A204.1 (cell line): ENCODE measurements around the gene SYT1.

Experiments used
- FAIRE-seq: peaks from 2 replicates; lab custom pipeline; 2012; peaks lifted over from hg19 to GRCh38; lab: Jason Lieb, UNC

The SYT1 gene

DNA sequence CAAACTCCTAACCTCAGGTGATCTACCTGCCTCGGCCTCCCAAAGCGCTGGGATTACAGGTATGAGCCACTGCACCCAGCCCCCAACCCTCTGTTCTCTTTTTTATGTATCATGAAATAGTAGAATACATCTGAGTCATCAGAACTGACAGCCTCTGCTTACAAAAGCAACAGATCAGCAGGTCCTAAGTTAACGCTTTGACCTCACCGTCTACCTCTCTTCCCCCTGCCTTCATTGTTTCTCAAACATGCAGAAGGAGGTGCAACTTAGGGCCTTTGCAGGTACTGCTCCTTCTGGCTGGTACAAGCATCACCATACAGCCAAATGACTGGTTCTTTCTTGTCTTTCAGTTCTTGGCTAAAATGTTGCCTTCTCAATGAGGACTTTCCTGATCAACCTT lies 577.0 kb downstream of the SYT1 start:
- no peak for FAIRE-seq

DNA sequence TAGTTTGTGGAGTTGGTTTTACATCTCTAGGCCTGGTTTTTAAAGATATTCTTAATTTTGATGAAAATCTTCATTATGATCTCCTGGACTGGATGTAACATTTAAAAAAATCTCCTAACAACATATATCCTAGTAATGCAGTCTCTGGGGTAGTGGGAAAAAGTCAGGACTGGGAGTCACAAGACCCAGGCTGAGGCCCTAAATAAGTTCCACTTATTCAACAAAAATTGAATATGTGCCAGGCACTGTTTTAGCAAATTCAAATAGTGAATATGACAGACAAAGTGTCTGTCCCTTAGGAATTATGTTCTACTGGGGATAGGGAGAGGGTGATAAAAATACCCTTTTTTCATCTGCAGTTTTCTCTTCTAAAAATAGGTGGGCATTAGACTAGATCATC lies 577.8 kb downstream of the SYT1 start:
- FAIRE-seq: no peak

DNA sequence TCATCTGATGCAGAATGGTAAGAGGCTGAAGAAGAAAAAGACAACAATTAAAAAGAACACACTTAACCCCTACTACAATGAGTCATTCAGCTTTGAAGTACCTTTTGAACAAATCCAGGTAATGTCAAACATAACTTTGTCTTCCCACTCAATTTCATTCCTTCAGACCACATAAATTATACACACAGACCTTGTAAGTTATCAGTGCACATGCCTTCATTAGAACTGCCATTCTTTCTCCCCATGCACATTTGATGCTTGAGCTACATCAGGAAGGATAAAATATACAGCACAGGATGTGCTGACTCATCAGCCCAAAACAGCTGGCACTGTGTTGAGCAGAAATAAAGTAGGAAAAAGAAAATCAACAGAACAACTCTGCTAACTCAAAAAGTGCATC lies 579.5 kb downstream of the SYT1 start:
- FAIRE-seq: no peak

DNA sequence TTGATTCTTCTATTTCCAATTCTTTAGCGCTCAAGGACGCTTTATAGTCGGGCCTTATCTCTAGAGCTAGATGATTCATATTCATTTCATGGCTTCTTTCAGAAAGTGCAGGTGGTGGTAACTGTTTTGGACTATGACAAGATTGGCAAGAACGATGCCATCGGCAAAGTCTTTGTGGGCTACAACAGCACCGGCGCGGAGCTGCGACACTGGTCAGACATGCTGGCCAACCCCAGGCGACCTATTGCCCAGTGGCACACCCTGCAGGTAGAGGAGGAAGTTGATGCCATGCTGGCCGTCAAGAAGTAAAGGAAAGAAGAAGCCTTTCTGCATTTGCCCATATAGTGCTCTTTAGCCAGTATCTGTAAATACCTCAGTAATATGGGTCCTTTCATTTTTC lies 584.2 kb downstream of the SYT1 start:
- no peak for FAIRE-seq

DNA sequence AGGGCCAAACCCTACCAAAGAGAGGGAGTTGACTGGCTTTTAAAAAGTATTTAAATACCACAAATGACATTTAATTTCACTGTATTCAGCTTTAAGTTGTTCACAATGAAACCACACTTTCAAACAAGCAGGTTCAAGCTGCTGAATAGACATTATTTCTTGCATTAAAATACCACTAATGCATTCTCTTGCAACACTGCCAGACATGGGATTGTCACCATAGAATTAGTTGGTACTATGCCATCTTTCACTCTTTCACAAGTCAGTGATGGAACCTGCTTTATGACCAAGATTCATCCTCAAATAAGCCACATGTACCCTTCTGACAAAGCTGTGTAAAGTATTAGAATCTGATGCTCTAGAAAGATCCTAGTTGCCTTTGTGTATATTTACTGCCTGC lies 586.8 kb downstream of the SYT1 start:
- no peak for FAIRE-seq

DNA sequence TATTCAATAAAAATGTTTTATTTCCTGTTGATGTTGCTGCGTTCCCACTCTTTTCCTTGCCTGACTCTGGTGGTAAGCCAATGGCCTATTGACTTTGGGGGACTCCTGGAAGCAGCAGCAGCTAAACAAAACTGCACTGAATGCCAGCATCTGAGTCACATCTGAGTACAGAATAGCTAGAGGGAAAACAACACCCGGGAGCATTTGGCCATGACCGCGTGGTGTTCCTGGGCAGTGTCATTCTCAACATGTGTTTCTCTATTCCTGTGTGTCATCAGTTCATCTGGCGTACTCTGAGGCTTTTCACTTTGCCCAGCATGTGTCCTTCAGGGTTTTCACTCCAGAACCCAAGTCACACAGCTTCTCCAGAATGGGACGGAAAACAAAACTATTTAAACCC lies 587.4 kb downstream of the SYT1 start:
- FAIRE-seq: no peak

DNA sequence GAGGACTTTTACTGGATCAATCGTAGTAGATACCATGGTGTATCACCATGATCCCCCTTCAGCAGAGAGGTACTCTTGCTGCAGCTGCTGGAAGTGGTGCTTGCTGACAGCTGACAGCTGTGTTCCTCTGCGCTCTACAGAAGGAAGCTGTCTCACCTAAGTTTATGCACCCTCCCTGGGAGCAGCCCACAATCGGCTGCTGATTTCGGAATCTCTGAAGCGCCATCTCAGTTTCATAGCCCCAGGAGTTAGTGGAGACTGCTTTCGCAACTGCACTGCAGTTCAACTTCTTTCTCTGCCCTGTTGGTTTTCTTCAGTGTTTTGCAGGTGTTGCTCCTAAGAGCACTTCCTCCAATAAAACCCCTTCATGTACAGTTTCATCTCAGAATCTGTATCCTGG lies 588.3 kb downstream of the SYT1 start:
- FAIRE-seq: no peak

DNA sequence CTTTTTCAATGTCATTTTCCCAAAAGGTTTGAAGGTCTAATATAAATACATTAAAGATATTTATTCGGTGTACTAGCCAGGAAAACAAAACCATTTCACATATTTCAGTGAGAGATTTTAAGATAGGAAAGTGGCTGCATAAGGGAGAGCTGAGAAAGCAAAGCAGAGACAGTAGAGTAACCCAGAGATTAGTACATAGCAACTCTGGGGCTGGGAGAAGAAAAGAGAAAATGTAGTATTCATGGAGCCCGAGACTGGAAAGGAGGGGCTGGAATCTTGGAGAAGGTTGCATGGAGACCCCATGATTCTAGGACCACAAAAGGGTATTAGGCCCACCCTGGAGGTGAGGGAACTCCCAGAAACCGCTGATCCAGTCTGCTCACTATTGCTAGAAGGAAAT lies 589.2 kb downstream of the SYT1 start:
- FAIRE-seq: no peak

DNA sequence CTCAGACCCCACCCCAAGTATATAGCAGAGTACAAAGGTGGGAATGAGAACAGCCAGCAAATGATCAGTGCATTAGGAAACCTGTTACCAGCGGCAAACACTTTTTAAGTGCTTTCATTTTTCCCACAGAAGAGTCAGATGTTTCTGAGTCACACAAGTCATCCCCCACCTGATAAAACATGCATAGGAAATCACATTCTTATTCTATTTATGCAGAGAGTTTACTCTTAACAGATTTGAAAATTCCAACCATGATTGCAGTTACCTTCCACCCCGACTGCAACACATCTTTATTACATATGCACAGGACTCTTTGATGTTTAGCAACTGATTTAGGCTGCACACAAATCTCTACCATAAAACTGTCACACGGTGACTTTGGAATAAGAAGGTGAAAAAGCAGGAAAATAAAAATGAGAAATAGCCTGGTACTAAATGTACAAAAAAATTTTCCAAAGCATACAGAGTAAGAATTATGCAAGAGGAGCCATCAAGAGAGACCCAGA lies 589.8 kb downstream of the SYT1 start:
- FAIRE-seq: no peak

DNA sequence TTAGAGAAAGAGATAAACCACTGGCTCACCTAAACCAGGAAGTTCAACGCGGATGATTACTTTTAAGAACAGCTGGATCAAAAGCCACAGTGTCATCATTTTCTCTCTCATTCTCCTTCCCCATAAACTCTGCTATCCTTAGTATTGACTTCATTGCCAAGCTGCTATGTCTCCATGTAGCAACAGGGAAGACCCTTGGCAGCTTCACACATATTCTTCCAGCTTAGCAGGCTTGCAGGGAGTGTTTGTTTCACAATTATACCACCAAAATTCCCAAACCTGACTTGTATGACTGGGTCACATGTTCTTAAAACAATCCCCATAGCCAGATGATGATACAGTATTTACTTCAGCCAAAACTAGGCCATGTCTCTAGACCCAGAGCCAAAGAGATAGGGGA lies 590.7 kb downstream of the SYT1 start:
- FAIRE-seq: no peak

DNA sequence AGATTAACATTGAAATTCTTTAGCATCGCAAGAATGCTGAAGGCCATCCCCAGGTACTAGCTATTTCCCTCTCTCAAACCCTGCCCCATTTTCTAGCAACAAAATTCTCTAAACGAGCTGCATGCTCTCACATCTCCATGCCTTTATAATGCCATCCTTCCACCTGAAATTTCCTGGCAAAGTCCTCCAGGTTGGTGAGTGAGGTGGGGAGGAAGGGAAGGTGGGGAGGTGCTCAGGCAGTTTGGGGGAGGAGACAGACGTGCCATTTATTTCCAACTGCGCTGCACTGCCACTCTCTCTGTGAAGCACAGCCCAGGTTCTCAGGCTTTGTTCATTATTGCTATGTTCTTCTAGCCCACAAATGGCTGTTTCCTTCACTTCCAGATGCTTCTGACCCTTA lies 617.7 kb downstream of the SYT1 start:
- FAIRE-seq: no peak

DNA sequence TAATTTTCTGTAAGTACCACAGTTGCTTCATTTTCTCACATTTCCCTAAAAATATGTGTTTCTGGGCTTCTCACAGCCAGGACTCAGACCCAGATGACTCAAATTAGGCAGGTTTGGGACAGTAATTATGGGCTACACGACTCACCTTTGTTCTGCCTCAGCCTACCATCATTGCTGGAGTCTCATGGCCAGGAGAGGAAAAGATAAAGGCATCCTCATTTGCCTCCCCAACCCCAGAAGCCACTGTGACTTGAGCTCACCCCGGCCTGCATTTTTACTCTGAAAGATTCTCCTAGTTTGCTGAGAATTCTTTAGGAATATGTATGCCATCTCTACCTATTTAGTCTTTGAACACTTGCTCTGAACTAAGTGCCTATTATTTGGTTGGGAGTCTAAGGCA lies 618.3 kb downstream of the SYT1 start:
- no peak for FAIRE-seq

DNA sequence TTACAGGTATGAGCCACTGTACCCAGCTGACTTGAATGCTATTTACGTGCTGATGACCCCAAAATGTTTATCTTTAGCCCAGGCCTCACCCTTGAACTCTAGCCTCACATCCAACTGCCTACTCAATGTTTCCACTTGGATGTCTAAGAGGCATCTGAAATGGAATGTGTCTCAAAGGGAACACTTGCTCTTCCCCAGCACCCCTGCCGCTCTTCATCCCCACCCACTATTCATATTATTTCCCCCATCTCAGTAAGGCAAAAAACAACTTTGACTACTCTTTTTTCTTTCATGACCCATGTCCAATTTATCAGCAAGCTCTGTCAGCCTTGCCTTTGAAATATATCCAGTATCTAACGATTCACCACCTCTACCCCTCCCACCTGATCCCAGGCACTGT lies 621.6 kb downstream of the SYT1 start:
- no peak for FAIRE-seq

DNA sequence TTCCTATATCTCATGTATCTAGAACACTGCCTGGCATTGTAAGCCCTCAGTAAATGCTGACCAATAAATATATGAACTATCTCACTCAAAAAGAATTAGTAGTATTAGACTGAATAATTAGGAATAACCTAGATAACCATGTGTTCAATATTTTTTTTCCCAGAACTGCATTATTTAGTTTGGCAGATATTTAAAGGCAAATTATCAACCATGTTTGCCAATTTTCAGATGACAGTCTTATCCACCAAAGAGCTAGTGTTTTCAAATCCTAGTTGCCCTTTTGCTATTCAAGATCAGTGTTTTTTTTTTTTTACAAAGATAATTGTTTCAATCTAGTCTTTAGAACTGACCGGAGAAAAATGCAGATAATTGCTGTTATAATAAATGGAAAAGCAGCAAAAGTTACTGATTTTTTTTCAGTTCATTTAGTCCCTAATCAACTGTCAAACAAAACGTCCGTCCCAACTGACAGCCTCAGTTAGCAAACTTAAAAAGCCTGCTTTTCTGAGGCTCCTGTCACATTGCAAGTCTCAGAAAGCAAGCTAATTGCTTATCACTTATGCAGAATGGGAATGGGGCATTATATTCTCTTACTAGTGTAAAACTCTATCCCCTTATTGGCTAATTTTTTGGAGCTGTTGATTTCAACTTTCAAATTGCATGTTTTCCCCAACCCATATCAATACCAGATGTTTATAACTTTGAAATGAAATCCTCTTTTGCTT lies 623.0 kb downstream of the SYT1 start:
- no peak for FAIRE-seq
